HL-60/S4 treated with retinoic acid at 250 ng/mL for 4 days and 3 days (cell line): ENCODE results near the gene STAT5B.
"Not testable (repeated sequence)": the region's sequence is repeated elsewhere in the genome, so short reads cannot be mapped to it uniquely, and the experiment has no call there.

ENCODE experiments used
- in situ Hi-C: fragments of 300-500 bp; cut with MboI; formaldehyde crosslinking; loops from 2 replicates; pipeline ENCODE4 v1.7.0; 2022; ENCODE audit warnings: low sequenced_read_pairs

STAT5B gene

DNA sequence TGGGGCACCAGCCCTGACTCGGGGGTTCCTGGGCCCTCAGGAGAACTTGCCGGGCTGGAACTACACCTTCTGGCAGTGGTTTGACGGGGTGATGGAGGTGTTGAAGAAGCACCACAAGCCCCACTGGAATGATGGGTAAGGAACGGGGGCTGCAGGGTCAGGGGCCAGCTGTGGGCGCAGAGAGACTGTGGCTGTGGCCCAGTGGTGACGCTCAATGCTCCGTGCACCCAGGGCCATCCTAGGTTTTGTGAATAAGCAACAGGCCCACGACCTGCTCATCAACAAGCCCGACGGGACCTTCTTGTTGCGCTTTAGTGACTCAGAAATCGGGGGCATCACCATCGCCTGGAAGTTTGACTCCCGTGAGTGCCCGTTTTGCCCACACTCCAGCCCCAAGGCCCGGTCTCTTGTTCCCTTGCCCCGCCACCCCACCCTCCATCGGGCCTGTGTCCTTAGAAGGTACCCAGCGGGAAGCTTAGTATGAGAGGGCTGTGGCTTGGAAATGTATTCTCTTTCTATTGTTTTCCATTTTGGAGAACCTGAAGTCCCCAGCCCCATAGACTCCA is 31.3 kb upstream of the STAT5B start:
- in situ Hi-C loops: no loop called here

DNA sequence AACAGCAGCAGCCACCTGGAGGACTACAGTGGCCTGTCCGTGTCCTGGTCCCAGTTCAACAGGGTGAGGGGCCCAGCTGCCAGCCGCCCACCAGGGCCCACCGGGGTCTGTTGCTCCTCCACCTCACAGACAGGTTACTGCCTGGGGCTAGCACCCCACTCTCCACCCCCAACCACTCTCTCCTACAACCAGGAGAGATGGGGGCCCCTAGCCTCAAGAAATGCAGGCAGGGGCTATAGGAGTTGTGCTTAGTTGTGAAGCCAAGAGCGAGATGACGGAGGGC is 30.1 kb upstream of the STAT5B start:
- in situ Hi-C loops: no loop called here

DNA sequence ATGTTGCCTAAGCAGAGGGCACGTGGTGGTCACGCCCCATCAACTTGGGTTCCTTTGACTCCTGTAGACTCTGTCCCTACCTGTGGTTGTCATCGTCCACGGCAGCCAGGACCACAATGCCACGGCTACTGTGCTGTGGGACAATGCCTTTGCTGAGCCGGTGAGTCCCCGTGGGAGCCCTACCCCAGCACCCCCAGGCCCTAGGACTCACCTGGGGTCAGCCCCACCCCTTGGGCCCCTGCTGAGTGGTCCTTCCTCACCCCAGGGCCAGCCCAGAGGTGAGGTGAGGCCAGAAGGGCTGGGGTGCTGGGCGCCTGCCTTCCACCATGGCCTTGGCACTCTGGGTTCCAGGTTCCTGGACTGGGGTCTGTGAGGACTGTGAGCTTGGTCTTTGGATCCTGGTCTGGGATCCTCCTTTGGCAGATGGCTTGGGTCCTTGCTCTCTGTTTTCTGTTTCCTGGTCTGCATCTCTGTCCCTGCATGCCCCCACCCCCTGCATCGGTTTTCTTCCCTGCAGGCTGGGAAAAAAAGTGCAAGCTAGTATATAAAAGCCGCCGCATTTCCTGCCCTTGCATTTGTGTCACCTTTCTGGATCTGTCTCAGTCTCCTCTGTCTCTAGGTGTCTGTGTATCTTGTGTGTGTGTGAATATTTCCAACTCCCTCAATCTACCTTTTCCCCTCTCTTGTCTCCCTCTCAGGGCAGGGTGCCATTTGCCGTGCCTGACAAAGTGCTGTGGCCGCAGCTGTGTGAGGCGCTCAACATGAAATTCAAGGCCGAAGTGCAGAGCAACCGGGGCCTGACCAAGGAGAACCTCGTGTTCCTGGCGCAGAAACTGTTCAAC is 29.6 kb upstream of the STAT5B start:
- in situ Hi-C loops: no loop called here

DNA sequence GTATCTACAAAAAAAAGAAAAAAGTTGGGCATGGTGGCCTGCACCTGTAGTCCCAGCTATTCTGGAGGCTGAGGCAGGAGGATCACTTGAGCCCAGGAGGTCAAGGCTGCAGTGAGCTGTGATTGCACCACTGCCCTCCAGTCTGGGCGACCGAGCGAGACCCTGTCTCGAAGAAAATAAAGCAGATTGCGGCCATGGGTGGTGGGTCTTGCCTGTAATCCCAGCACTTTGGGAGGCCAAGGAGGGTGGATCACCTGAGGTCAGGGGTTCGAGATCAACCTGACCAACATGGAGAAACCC is 28.8 kb upstream of the STAT5B start:
- in situ Hi-C loops: not testable (repeated sequence)

DNA sequence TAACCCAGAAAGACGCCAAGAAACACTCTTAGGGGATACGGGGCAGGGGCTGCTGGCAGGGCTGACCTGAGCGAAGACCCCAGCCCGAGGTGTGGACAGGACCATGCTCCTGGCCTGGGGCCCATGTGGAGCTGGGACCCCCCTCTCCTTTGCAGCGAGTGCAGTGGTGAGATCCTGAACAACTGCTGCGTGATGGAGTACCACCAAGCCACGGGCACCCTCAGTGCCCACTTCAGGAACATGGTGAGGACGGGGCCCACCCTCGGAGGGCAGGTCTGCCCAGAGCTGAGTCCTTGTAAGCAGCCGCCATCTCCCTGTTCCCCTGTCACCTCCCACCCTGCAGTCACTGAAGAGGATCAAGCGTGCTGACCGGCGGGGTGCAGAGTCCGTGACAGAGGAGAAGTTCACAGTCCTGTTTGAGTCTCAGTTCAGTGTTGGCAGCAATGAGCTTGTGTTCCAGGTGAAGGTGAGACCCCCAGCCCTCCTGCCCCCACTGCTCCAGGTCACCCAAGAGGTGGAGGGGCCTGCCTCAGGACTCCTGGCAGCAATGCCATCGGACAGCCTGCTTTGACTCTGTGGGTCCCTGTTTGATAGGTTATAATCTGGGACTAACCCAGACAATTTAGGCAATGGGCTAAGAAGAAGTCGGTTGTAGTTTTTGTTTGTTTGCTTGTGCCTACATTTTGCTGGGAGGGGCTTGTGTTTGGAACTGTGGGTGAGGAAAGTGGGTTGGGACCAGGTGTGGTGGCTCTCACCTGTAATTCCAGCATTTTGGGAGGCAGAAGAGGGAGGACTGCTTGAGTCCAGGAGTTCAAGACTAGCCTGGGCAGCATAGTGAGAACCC is 28.2 kb upstream of the STAT5B start:
- in situ Hi-C loops: no loop called here

DNA sequence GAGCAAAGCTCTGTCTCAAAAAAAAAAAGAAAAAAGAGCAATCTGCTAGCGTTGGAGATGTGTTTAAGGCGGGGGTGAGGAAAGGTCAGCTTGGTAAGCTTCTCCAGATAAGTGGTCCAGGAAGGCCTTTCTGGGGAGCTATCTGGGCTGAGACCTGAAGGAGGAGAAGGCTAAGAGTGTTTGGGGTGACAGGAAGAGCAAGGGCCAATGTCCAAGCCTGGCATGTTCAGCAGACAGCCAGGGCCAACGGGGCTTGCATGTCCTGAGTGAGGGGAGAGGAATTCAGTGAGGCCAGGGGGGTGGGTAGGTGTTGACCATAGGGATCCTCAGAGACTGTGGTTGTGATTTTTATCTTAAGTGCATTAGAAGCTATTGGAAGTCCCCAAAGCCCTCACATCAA is 27.5 kb upstream of the STAT5B start:
- in situ Hi-C loops: no loop called here

DNA sequence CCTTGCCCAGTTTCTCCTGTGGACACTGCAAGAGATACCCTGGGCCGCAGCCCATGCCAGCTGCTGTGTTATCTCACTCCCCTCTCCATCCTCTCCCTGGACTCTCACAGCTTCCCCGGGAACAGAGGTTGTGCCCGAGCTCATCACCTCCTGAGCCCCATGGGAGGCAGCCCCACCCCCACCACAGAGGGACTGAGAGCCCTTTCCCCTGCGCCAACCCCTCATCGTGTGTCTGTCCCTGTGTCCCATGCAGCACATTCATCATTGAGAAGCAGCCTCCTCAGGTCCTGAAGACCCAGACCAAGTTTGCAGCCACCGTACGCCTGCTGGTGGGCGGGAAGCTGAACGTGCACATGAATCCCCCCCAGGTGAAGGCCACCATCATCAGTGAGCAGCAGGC is 24.8 kb upstream of the STAT5B start:
- in situ Hi-C loops: no loop called here

DNA sequence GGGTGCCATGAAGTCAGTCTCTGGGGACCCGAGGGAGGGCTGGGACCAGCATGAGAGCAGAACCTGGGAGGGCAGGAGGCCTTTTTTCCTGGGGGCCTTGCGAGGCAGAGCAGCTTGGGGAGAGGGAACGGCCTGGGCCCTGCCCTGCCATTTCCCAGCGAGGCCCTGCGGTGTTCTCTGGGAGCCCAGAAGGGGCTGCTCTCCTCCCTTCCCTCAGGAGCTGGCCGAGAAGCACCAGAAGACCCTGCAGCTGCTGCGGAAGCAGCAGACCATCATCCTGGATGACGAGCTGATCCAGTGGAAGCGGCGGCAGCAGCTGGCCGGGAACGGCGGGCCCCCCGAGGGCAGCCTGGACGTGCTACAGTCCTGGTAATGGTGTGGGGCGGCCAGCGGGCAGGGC is 23.7 kb upstream of the STAT5B start:
- in situ Hi-C loops: not testable (repeated sequence)

DNA sequence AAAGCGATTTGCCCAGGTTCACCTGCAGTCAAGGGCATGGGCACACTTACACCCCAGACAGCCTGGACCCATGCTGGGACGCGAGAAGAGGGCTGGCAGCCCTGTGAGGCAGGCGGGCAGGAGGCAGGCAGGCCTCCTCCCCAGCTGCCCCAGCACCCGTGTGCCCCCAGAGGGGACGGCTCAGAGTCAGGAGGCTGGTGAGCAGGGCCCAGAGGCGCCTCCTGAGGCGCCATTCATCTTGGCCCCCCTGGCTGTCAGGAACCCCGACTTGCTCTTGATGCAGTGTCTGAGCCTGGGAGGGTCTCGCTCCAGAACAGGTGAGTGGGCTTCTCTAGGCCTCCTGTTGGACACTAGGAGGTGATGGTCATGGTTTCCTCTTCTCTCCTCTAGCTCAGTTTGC is 23.2 kb upstream of the STAT5B start:
- in situ Hi-C loops: not testable (repeated sequence)

DNA sequence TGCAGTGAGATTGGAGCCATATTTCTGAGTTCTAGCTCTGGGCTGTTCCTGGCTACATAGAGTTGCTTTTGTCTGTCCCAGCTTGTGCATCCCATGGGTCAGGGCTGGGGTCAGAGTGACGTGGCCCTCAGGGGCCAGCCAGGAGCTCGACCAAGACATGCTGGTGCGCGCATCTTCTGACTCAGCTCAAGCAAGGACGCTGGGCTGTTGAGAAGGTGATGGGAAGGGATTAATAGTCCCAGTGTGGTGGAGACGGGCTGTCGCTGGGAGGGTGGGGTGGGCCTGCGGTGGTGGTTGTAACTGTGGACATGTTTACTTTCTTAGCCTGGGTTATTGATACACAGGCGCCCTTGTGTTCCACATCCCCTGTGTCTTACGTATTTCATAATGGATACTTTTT is 21.6 kb upstream of the STAT5B start:
- in situ Hi-C loops: not testable (repeated sequence)

DNA sequence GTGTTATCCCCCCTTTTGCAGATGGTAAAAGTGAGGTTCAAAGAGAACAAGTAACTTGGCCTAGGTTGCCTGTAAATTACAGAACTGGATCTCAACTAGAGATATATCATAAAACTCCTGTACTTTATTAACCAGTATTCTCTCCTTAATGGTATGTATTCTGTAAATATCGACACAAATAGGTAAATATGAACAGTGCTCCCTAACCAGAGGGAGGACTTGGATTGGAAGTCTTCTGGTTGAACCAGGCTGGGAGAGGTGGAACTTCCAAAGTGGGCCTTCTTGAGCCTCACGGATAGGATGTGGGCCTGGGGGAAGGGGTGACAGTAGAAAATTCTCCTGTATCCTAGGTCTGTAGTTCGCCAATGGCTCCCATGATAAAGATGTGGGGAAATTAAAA is 19.8 kb upstream of the STAT5B start:
- in situ Hi-C loops: no loop called here

DNA sequence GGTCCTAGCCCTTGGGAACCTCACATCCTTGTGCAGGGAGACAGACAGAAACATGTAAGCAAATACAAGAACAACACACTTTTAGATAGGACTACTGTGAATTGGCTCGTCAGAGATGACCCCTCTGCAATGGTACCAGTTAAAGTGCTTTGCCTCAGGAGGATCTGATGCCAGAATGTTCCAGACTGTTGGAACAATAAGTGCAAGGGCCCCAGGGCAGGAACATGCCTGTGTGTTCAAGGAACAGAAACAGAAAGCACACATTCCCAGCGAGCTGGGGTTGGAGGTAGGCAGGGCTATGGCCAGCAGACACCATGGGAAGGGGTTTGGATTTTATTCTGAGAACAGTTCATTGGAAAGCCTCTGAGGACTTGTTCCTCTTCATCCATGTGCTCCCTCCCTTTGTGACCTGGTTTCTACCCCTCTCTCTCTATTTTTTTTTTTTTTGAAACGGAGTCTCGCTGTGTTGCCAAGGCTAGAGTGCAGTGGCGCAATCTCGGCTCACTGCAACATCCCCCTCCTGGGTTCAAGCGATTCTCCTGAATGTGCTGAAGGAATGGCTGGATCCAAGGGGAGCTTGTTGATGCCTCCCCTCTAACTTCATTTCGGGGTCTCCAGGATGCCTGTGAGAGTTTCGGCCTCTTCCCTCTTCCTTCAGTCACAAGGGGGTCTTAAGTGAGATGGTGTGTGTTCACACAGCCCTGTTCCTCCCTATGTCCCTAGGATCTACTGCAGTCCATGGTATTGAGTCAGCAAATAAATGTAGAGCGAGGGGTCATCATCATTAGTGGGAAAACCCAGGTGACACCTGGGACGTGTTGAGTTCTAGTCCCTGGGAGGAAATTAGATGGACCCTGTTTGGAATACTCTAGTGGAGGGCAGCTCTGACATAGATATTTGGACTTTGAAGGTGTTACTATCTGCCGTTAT is 18.5 kb upstream of the STAT5B start:
- in situ Hi-C loops: no loop called here

DNA sequence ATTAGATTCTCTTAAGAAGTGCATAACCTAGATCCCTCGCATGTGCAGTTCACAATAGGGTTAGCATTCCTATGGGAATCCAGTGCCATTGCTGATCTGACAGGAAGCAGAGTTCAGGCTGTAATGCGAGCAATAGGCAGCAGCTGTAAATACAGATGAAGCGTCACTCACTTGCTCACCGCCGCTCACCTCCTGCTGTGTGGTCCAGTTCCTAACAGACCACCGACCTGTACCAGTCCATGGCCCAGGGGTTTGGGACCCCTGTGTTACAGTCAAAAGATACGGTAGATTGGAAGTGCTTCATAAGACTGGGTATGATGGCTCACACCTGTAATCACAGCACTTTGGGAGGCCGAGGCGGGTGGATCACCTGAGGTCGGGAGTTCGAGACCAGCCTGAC is 14.9 kb upstream of the STAT5B start:
- in situ Hi-C loops: no loop called here

DNA sequence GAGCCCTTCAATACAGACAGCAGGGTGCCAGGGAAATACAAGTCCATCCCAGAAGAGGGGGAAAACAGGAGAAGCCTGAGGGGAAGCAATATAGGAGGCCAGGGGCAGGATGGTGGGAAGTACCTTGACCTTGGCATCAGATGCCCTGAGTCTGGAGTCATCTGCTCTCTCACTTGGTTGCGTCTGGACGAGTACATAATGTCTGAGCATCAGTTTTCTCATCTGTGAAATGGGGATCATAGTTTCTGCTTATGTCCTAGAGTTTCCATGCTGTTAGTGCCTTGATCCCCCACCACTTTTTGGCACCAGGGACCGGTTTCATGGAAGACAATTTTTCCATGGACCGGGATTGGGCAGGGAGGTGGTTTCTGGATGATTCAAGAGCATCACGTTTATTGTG is 14.4 kb upstream of the STAT5B start:
- in situ Hi-C loops: no loop called here

DNA sequence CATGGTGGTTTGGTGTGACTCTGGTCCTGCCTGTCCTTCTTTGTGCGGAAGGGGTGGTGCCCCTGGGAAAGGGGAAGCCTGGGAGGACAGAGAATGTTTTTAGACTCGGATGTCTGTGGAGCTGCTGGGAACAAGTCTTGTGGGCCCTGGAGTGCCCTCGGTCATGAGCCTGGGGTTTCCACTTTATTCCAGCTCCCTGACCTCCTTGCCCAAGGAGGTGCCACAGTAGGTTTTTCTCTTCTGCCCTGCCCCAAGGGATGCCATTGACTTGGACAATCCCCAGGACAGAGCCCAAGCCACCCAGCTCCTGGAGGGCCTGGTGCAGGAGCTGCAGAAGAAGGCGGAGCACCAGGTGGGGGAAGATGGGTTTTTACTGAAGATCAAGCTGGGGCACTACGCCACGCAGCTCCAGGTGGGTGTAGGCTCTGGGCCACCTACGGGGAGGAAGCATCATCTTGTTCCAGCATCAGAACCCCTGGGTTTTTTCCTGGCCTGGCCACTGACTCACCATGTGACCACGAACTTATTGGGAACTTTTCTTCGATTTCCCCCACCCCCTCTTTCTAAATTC is 13.5 kb upstream of the STAT5B start:
- in situ Hi-C loops: no loop called here

DNA sequence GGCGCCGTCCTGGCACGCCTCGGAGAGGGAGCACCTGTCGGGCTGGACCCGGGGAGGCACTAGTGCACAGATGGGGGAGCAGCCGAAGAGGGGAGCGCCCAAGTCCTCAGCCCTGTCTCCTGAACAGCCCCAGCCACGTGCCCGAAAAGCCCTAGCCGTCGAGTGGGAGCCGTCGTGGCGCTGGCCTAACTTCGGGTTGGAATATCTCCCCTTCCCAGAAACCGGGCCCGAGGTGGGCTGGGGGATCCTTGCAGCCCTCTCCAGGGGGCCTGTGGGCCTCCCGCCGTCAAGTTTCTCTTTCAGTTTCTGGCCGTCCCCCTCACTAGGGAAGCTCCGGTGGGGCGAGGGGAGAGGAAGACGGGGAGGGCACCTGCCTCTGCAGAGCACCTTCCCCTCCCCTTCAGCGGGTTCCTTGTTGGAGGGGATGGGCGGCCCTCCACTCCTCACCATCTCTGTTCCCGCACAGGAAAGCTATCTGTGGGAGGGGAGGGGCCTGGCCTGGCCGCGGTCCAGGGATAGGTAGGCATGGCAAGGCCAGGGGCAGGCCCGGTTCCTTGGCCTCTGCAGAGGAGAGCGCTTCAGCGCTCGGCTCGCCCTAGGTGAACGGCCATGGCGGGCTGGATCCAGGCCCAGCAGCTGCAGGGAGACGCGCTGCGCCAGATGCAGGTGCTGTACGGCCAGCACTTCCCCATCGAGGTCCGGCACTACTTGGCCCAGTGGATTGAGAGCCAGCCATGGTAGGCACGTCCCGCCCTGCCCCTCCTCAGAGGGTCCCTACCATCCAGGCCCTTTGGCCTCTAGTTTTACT is 12.8 kb upstream of the STAT5B start:
- in situ Hi-C loops: no loop called here

DNA sequence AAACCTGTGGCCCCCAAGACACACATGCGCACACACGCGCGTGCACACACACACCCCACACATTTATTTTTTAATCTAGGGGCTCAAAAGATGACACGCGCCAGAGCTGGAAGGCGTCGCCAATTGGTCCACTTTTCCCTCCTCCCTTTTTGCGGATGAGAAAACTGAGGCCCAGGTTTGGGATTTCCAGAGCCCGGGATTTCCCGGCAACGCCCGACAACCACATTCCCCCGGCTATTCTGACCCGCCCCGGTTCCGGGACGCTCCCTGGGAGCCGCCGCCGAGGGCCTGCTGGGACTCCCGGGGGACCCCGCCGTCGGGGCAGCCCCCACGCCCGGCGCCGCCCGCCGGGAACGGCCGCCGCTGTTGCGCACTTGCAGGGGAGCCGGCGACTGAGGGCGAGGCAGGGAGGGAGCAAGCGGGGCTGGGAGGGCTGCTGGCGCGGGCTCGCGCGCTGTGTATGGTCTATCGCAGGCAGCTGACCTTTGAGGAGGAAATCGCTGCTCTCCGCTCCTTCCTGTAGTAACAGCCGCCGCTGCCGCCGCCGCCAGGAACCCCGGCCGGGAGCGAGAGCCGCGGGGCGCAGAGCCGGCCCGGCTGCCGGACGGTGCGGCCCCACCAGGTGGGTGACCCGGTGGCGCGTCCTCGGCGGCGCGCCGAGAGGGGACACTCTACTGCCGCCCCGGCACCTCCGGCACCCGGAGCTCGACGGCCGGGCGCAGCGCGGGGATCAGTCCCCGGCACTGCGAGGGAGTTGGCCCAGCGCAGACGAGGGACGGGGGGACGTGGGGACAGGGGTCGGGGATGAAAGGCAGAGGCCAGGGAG is 12.0 kb upstream of the STAT5B start, which contains the start of gene STAT5A:
STAT5A (plus strand) TSS at position 522 of the 826 bp plus-strand sequence. CDS start 914 bp downstream, outside the sequence.
- in situ Hi-C loops: no loop called here

DNA sequence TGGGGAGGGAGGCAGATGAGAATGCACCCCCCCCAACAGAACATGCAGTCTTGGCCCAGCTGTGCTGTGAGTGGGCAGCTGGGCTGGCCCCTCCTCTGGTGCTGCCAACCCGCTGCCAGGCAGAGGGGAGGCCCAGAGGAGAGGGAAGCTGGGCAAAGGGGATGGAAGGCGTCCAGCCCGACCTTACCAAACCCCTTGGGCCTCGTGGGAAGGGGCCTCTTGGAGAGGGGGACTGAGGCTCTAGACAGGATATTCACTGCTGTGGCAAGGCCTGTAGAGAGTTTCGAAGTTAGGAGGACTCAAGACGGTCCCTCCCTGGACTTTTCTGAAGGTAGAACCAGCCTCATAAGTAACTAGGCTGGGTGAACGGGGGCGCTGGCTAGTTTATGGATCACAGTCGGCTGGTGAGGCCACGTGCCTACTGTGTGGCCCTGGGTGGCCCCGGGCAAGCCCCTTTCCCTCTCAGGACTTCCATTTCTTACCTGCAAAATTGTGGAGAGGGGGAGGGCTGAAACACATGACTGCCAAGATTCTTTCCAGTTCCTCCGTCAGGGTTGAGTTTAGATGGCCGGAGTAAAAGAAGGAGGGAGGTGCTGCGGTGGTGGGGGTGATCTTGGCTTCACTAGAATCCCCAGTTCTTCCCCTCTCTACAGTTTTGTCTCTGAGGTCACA is 11.2 kb upstream of the STAT5B start:
- in situ Hi-C loops: no loop called here
